GM21717 (cell line): ENCODE data around the gene CCHCR1.

Experiments
- ATAC-seq: cut with Tn5 transposase; IDR thresholded peaks from one replicate; pipeline ENCODE4 v1.9.1; 2021; ENCODE audit warnings: mild to moderate bottlenecking, moderate library complexity; ENCODE audit not compliant: unreplicated experiment

Gene CCHCR1

DNA sequence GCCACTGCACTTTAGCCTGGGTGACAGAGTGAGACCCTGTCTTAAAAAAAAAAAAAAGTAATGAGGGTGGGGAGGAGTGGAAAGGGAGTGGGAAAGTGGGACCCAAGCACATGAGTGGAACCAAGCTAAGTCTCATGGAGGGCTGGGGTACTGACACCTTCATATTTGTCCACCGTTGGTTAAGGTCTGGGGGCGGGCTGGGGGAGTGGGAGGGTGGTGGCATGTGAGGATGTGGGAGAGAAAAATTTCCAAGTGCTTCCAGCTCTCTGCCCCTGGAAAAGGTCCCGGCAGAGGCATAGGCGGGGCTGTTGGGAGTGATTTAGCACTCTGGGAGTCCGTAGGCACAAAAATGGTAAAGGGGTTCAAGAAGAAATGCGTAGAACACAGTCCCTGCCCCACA, 24.8 kb downstream of the CCHCR1 start:
- ATAC-seq: no peak

GRCh38 chr6:31131595-31131994, 26.0 kb downstream of the CCHCR1 start:
- ATAC-seq: no peak

DNA sequence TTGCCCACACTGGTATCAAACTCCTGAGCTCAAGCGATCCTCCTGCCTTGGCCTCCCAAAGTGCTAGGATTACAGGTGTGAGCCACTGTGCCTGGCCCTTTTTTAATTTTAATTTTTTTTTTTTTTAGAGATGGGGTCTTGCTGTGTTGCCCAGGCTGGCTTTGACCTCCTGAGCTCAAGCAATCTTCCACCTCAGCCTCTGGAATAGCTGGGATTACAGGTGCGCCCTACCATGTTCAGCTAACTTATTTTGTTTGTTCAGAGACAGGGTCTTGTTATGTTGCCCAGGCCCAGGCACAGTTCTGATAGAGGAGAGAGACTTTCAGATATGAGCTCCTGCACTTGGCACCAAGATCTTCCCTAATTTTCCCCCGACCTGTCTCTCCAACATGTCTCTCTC, 26.9 kb downstream of the CCHCR1 start:
- ATAC-seq: no peak

- no peak for ATAC-seq
These were observed 28.5 kb downstream of the CCHCR1 start for GRCh38 chr6:31129130-31129529.

GRCh38 chr6:31128093-31128676, 29.4 kb downstream of the CCHCR1 start:
- no peak for ATAC-seq

- ATAC-seq: no peak
These were observed 31.0 kb downstream of the CCHCR1 start for GRCh38 chr6:31126396-31127175.

- no peak for ATAC-seq
These were observed 31.8 kb downstream of the CCHCR1 start for GRCh38 chr6:31125586-31126363.

- no peak for ATAC-seq
These were observed 32.4 kb downstream of the CCHCR1 start for GRCh38 chr6:31125162-31125561.

GRCh38 chr6:31122791-31123706, 34.6 kb downstream of the CCHCR1 start:
- ATAC-seq: no peak

- ATAC-seq: no peak
These were observed 36.3 kb downstream of the CCHCR1 start for GRCh38 chr6:31121131-31121790.

GRCh38 chr6:31120151-31120915, 37.3 kb downstream of the CCHCR1 start, which contains the start of gene CDSN:
Gene CDSN (minus strand): TSS chr6:31120446. CDS start chr6:31120419, 27 bp downstream.
- ATAC-seq: no peak

GRCh38 chr6:31118178-31118577, 39.4 kb downstream of the CCHCR1 start:
- ATAC-seq: no peak

DNA sequence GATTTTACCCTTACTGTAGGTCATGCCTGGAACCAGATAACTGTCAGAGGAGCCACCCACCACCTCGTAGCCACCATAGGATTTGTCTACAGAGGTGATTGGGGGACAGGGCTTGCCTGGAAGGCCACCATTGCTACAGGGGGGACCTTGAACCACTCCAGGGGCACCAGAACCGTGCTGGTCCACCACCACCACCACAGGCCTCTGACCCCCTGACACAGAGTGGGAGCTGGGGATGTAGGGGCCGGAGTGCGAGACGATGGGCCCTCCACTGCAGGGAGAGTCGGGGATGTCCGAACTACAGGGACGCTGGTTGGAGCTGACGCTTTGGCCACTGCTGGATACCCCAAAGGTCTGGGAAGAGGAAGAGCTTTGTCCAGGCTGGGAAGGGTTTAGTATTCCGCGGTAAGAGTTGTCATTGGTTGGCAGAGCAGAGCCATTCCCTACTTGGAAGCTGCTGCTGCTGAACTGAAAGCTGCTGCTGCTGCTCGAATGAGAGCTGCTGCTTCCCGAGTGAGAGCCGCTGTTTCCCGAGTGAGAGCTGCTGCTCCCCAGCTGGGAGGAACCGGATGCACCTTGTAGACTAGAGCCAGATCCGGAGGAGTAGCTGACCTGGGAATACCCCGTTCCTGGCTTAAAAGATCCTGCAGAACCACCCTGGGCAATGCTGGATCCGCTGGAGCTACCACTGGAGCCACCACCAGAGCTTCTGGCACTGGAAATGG, 40.8 kb downstream of the CCHCR1 start:
- ATAC-seq: no peak

DNA sequence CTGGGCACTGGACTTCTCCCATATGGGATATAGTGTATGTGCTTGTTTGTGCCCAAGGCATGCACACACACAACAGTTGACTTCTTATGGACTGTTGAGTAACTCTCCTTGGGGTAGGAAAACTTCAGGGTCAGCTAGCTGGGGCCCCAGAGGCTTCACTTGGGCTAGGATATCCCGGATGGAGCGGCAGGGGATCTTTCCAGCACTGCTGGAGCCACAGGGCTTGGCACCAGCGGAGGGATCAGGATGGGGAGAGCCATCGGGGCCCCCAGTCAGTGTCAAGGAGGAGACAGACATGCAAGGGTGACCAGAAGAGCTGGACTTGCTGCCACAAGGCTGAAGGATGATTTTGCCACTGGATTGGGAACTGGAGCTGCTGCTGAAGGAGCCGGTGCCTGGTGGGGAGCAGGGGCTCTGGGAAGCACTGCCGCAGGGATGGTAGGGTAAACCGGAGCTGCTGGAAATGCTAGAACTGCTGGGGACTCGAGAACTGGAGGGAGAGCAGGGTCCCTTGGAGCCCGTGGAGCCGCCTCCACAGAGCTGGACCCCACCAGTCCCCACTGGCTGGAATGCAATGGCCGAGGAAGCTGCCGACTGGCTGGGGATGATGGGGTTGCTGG, 41.6 kb downstream of the CCHCR1 start:
- ATAC-seq: no peak

DNA sequence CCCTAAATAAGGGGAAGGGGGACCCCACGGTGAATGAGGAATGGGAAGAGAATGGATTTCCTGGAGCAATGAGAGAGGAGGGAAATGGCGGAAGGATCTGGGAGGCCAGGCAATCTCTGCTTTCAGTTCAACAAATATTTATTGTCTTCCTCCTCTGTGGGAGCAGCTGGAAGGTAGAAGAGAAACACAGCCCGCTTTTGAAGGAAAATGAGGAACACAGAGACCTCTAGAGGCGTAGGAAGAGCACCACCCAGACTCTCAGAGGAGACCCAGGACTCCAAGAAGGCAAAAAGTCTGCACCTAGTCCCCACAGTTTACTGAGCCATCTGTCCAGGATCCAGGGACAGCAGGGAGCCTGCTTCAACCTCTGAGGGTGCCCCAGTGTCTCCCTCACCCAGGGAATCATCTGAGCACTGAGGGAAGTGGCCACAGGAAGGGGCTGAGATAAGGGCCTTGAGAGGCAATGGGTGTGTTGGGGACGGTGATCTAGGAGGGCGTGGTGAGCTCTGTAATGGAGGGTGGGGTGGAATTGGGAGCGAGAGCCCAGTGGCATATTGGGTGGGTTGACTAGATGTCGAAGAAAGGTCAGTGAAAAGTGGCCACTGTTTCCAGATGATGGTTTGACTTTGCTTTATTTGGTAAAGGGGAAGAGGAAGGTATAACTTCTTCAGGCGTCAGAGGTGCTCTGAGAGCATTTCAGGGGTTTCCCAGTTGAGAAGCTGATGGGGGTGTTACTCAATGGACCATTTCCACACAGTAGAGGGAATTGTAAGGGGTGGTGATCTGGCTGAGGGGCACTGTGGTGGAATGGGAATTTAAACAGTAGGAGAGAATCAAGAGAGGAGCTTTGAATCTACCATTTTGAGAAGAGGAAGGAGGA, 42.4 kb downstream of the CCHCR1 start:
- no peak for ATAC-seq

- ATAC-seq: no peak
These were observed 43.1 kb downstream of the CCHCR1 start, which contains the start of gene PSORS1C1 for GRCh38 chr6:31114541-31114878. Gene PSORS1C1 (plus strand): TSS chr6:31114800. CDS start chr6:31129633, 14,833 bp downstream.

- no peak for ATAC-seq
These were observed 43.6 kb downstream of the CCHCR1 start for GRCh38 chr6:31113861-31114540.
